H1 (cell line): ENCODE results near the gene SLC35E4. TPM values are rescaled to one million over a fixed set of nuclear protein-coding genes. Genes with fewer than 3 reads are reported as not detected.

Experiments used
- CTCF ChIA-PET: fragments of 300-600 bp; sonication (Branson Sonifier 250); formaldehyde crosslinking; loops from one replicate; lab custom pipeline; 2021; ENCODE audit not compliant: partially characterized antibody; lab: Charles Lee
- POLR2A ChIA-PET: fragments of 300-600 bp; sonication (Branson Sonifier 250); formaldehyde crosslinking; loops from one replicate; lab custom pipeline; 2021; ENCODE audit warnings: inconsistent platforms; ENCODE audit not compliant: partially characterized antibody; lab: Charles Lee
- DNase-seq, 2 experiments: peaks; one replicate each; pipeline versions ENCODE4 v3.0.0 to v3.0.0-alpha.2; 2010 to 2022; ENCODE audit warnings: low spot score in 2 of 2, low read depth in 1 of 2, mixed read lengths in 1 of 2
- FAIRE-seq: peaks from 2 replicates; lab custom pipeline; 2011; peaks lifted over from hg19 to GRCh38; lab: Jason Lieb, UNC
- H2AFZ ChIP-seq: 2 replicates; pipeline ENCODE4 v1.8.1; 2012; ENCODE audit warnings: low read length, inconsistent platforms
- H2AK5ac ChIP-seq: 2 replicates; pipeline ENCODE4 v1.6.1; 2013; ENCODE audit warnings: low read depth, low read length
- H2BK120ac ChIP-seq: replicated peaks from 2 replicates; pipeline ENCODE3; 2013; ENCODE audit warnings: low read depth, low read length, inconsistent platforms
- H2BK12ac ChIP-seq: 2 replicates; pipeline ENCODE4 v1.6.1; 2013; ENCODE audit warnings: low read depth, low read length
- H2BK15ac ChIP-seq: 2 replicates; pipeline ENCODE4 v1.6.1; 2013; ENCODE audit warnings: low read length
- H2BK20ac ChIP-seq: 2 replicates; pipeline ENCODE4 v1.6.1; 2013; ENCODE audit warnings: low read length
- H2BK5ac ChIP-seq: 2 replicates; pipeline ENCODE4 v1.6.1; 2013; ENCODE audit warnings: low read depth, low read length
- H3K14ac ChIP-seq: 2 replicates; pipeline ENCODE4 v1.6.1; 2013; ENCODE audit warnings: inconsistent platforms; ENCODE audit not compliant: insufficient read length
- H3K18ac ChIP-seq: 2 replicates; pipeline ENCODE4 v1.6.1; 2013; ENCODE audit warnings: low read length; ENCODE audit errors: extremely low read depth
- H3K23ac ChIP-seq: 2 replicates; pipeline ENCODE4 v1.6.1; 2013; ENCODE audit warnings: inconsistent platforms; ENCODE audit not compliant: insufficient read length
- H3K23me2 ChIP-seq: 2 replicates; pipeline ENCODE4 v1.6.1; 2013; ENCODE audit warnings: low read depth, low read length
- H3K27ac ChIP-seq: 2 replicates; pipeline ENCODE4 v1.6.1; 2011; ENCODE audit warnings: low read depth, low read length, inconsistent platforms
- H3K27me3 ChIP-seq, 4 experiments: replicated peaks in 1 of 4; 1 replicate in 1 of 4; 2 replicates in 3 of 4; pipeline versions ENCODE4 v1.6.1 to v1.8.1; 2011 to 2013; ENCODE audit warnings: low read length in 3 of 4, mild to moderate bottlenecking in 3 of 4, inconsistent platforms in 2 of 4, mixed read lengths in 2 of 4, moderate library complexity in 1 of 4; ENCODE audit not compliant: control insufficient read depth in 3 of 4, insufficient read depth in 3 of 4; ENCODE audit errors: extremely low read depth in 1 of 4
- H3K36me3 ChIP-seq, 4 experiments: 2 replicates each; pipeline versions ENCODE4 v1.6.1 to v1.8.1; 2011 to 2013; ENCODE audit warnings: mild to moderate bottlenecking in 4 of 4, low read length in 3 of 4, moderate library complexity in 2 of 4, control low read depth in 1 of 4, inconsistent platforms in 1 of 4; ENCODE audit not compliant: insufficient read depth in 4 of 4, control insufficient read depth in 2 of 4
- H3K4ac ChIP-seq: replicated peaks from 2 replicates; pipeline ENCODE3; 2013; ENCODE audit warnings: low read length, low read depth, mixed read lengths, inconsistent platforms; ENCODE audit not compliant: insufficient read length
- H3K4me1 ChIP-seq, 4 experiments: replicated peaks in 1 of 4; 1 replicate in 1 of 4; 2 replicates in 3 of 4; pipeline versions ENCODE4 v1.6.1 to v1.8.1; 2011 to 2013; ENCODE audit warnings: low read length in 3 of 4, inconsistent platforms in 2 of 4, mixed read lengths in 1 of 4; ENCODE audit not compliant: insufficient read depth in 4 of 4, control insufficient read depth in 3 of 4
- H3K4me2 ChIP-seq, 2 experiments: 2 replicates each; pipeline versions ENCODE4 v1.6.1 to v1.8.1; 2011 to 2013; ENCODE audit warnings: low read depth in 2 of 2, low read length in 2 of 2, control low read depth in 1 of 2, inconsistent platforms in 1 of 2, mild to moderate bottlenecking in 1 of 2; ENCODE audit not compliant: insufficient read depth in 1 of 2
- H3K4me3 ChIP-seq, 4 experiments: fragments of 200-600, 300-600 bp in 1 of 4; sonication (generic), shearing (Covaris generic), sonication (Bioruptor Twin) in 1 of 4; 2 replicates each; pipeline versions ENCODE4 v1.5.1 to v1.8.1; 2011 to 2016; ENCODE audit warnings: low read length in 4 of 4, low read depth in 3 of 4, control low read depth in 2 of 4, inconsistent platforms in 2 of 4, mild to moderate bottlenecking in 2 of 4, mixed read lengths in 1 of 4, moderate library complexity in 1 of 4; ENCODE audit not compliant: insufficient read depth in 2 of 4; ENCODE audit errors: extremely low read depth in 1 of 4
- H3K56ac ChIP-seq: replicated peaks from 2 replicates; pipeline ENCODE3; 2013; ENCODE audit warnings: low read depth, mild to moderate bottlenecking, mixed read lengths, low read length, inconsistent platforms; ENCODE audit not compliant: insufficient read length
- H3K79me1 ChIP-seq: 2 replicates; pipeline ENCODE4 v1.6.1; 2013; ENCODE audit warnings: low read depth, low read length, control low read depth
- H3K79me2 ChIP-seq, 2 experiments: 2 replicates each; pipeline versions ENCODE4 v1.6.1 to v1.8.1; 2012 to 2013; ENCODE audit warnings: low read length in 2 of 2, mild to moderate bottlenecking in 2 of 2, inconsistent platforms in 1 of 2; ENCODE audit not compliant: insufficient read depth in 2 of 2, control insufficient read depth in 1 of 2
- H3K9ac ChIP-seq, 4 experiments: replicated peaks in 1 of 4; 1 replicate in 1 of 4; 2 replicates in 3 of 4; pipeline versions ENCODE4 v1.6.1 to v1.8.1; 2011 to 2013; ENCODE audit warnings: low read depth in 3 of 4, low read length in 3 of 4, control low read depth in 2 of 4, mild to moderate bottlenecking in 2 of 4, moderate library complexity in 2 of 4, inconsistent platforms in 1 of 4; ENCODE audit errors: extremely low read depth in 1 of 4
- H3K9me3 ChIP-seq, 2 experiments: 2 replicates each; pipeline versions ENCODE4 v1.6.1 to v1.8.1; 2012 to 2013; ENCODE audit warnings: mild to moderate bottlenecking in 2 of 2, moderate library complexity in 2 of 2, control low read depth in 1 of 2, inconsistent platforms in 1 of 2, low read depth in 1 of 2, low read length in 1 of 2, mixed read lengths in 1 of 2; ENCODE audit not compliant: insufficient read depth in 2 of 2
- H4K20me1 ChIP-seq, 2 experiments: replicated peaks in 1 of 2; 2 replicates each; pipeline versions ENCODE3 to v1.8.1; 2011 to 2013; ENCODE audit warnings: inconsistent platforms in 2 of 2, low read length in 2 of 2, mild to moderate bottlenecking in 1 of 2; ENCODE audit not compliant: insufficient read depth in 2 of 2, control insufficient read depth in 1 of 2
- H4K5ac ChIP-seq: 2 replicates; pipeline ENCODE4 v1.6.1; 2013; ENCODE audit warnings: low read length, low read depth, mixed read lengths, inconsistent platforms; ENCODE audit not compliant: insufficient read length
- H4K8ac ChIP-seq: 2 replicates; pipeline ENCODE4 v1.8.0; 2013; ENCODE audit warnings: mild to moderate bottlenecking, moderate library complexity, low read length, inconsistent platforms; ENCODE audit not compliant: insufficient read depth; ENCODE audit errors: extremely low read depth
- H4K91ac ChIP-seq: replicated peaks from 2 replicates; pipeline ENCODE3; 2013; ENCODE audit warnings: low read length, mixed read lengths, inconsistent platforms; ENCODE audit not compliant: insufficient read length
- CHD2 ChIP-seq: IDR thresholded peaks from 2 replicates; pipeline ENCODE4 v1.6.1; 2012; ENCODE audit warnings: low read length, improper control_type of control experiment
- CREB1 ChIP-seq: IDR thresholded peaks from 2 replicates; pipeline ENCODE4 v1.6.1; 2012; ENCODE audit warnings: inconsistent platforms
- EZH2 ChIP-seq: fragments of 200-600 bp; sonication (generic); IDR thresholded peaks from 2 replicates; pipeline ENCODE4 v1.7.1; 2012; ENCODE audit warnings: low read depth, mild to moderate bottlenecking, moderate library complexity, low read length, inconsistent platforms; ENCODE audit not compliant: severe bottlenecking
- POLR2AphosphoS5 ChIP-seq: IDR thresholded peaks from 2 replicates; pipeline ENCODE4 v1.6.1; 2011; ENCODE audit warnings: low read depth, low read length
- SAP30 ChIP-seq: fragments of 300-600 bp; sonication (generic); IDR thresholded peaks from 2 replicates; pipeline ENCODE4 v1.7.1; 2012; ENCODE audit warnings: low read length, moderate library complexity, mild to moderate bottlenecking, inconsistent platforms; ENCODE audit not compliant: insufficient read depth, insufficient replicate concordance
- SIN3A ChIP-seq, 2 experiments: IDR thresholded peaks in 1 of 2; conservative IDR thresholded peaks in 1 of 2; 2 replicates each; pipeline ENCODE4 v1.6.1; 2011 to 2012; ENCODE audit warnings: low read length in 2 of 2, improper control_type of control experiment in 1 of 2, low read depth in 1 of 2, mild to moderate bottlenecking in 1 of 2
- SP4 ChIP-seq: IDR thresholded peaks from 2 replicates; pipeline ENCODE4 v1.6.1; 2012; ENCODE audit warnings: low read length, inconsistent platforms
- SUZ12 ChIP-seq: fragments of 200-600 bp; sonication (generic); IDR thresholded peaks from 2 replicates; pipeline ENCODE4 v1.6.1; 2012; ENCODE audit warnings: mild to moderate bottlenecking, inconsistent platforms, low read length, moderate library complexity, mixed read lengths
- WGBS, 2 experiments: shearing (Covaris generic) in 1 of 2; methylation state at CpG; one replicate each; pipeline versions ENCODE4 v1.1.6 to v1.1.7; 2013 to 2015; ENCODE audit warnings: low lambda C conversion rate in 2 of 2, mixed read lengths in 2 of 2, inconsistent platforms in 1 of 2, low coverage in 1 of 2, missing lambda C conversion rate in 1 of 2; ENCODE audit not compliant: insufficient replicate concordance in 2 of 2, insufficient coverage in 1 of 2, insufficient read length in 1 of 2; ENCODE audit errors: extremely low coverage in 1 of 2, missing lambda C conversion rate in 1 of 2; 5-methylcytosine and 5-hydroxymethylcytosine counted together
- polyA plus RNA-seq, 7 experiments: library from polyadenylated mRNA; depleted of rRNA in 3 of 7; stranded (reverse) in 5 of 7; unstranded in 2 of 7; fragments of >200 nt in 5 of 7; fragments of 200-250 nt in 2 of 7; gene quantifications; 1 replicate in 5 of 7; 2 replicates in 1 of 7; 4 replicates in 1 of 7; pipeline versions ENCODE4 v1.2.1 to v1.2.3, GENCODE V29; 2011 to 2013; ENCODE audit warnings: missing spikeins in 2 of 7, mixed read lengths in 2 of 7
- total RNA-seq: library from RNA; stranded (reverse); fragmentation: NEBNext Ultra II Directional; extraction: Animal tissue kit (Norgen Biotek cat#: 25700); gene quantifications from 2 replicates; pipeline ENCODE4 v1.2.1, GENCODE V29; 2021

SLC35E4 gene
- total and polyA plus RNA-seq, 2 of the 8 experiments (the other 6 are each of a cell fraction or from before 2014, with no cell fraction given): 5.1 to 5.6 TPM

DNA sequence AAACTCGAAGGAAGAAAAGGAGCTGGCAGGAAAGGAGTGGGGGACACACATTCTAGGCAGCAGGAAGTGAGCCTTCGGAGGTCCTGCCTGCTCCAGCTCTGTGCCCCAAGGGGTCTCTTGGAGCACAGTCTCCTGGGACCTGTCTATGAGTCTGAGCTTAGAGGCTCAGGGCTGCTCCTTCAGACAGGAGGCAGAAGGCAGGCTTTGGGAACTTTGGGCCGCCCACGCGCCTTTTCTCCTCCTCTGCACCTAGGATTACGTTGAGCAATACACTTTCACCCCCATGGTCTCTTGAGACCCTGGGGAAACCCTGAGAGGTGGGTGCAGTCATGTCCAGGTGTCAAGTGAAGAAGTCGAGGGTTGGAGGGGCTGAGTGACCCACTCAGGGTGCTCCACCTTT, 27.6 kb upstream of the SLC35E4 start:
- H2BK12ac ChIP-seq: peak overlapping the region; percentile 97; the same call in 1 of the 2 replicates
- CTCF ChIA-PET: interaction anchor here (0.5 to 7.0 kb wide), 14 partner anchors 10 to 274 kb away, joined by 3 to 52 read pairs (median 3); partner anchors contain the start of genes PES1 and SLC35E4
- peak overlapping the region; percentile 95 to 96 for H3K4me2 ChIP-seq
- H3K9ac ChIP-seq: peak overlapping the region in 1 of 4 experiments; percentile 57; a peak in 1 of 7 replicates
- peak overlapping the region; percentile 8 for H3K4ac ChIP-seq
- no peaks in the 10 kb centered on the region for H4K20me1 ChIP-seq
- H2BK20ac ChIP-seq: no peak overlapping the region
- 0 out of 2 replicates have a peak, but pooled peaks cover 2% of the 10 kb centered on the region for H3K79me1 ChIP-seq
- peak overlapping the region; percentile 24; the same call in 1 of the 2 replicates for H3K27ac ChIP-seq
- H3K36me3 ChIP-seq: peaks cover 8 to 26% (median 18%) of the 10 kb centered on the region in 4 experiments; a peak in 7 of 8 replicates
- peak overlapping the region in 3 of 4 experiments; percentile 8 to 73 (median 48); a peak in 5 of 8 replicates for H3K4me3 ChIP-seq
- POLR2A ChIA-PET: interaction anchor here (0.9 to 3.5 kb wide), 9 partner anchors 10 to 184 kb away, joined by 3 to 16 read pairs (median 4); partner anchors contain the start of genes PES1 and SLC35E4
- TF ChIP-seq POLR2AphosphoS5 (no peak), SIN3A (conservative IDR thresholded peaks at IDR 0.05 in 1 of 2, IDR thresholded peaks at IDR 0.05 in 1 of 2; ENCODE audit: low read depth in 1 of 2, low read length in 2 of 2) (no peak), SAP30 (no peak), CREB1 (no peak), SUZ12 (no peak), CHD2 (no peak), EZH2 (no peak), SP4 (no peak)
- H2AK5ac ChIP-seq: no peak overlapping the region; the same call in 1 of the 2 replicates
- FAIRE-seq (no peak), DNase-seq (no peak)
- no peak overlapping the region for H3K14ac ChIP-seq
- H3K23me2 ChIP-seq: peaks cover 9% of the 10 kb centered on the region; the same call in 1 of the 2 replicates
- no peak overlapping the region for H3K56ac ChIP-seq
- no peak overlapping the region for H4K8ac ChIP-seq
- no peak overlapping the region for H2AFZ ChIP-seq
- peaks cover 3 to 31% (median 12%) of the 10 kb centered on the region in 4 experiments for H3K4me1 ChIP-seq
- 93% methylated on average over 7 of the region's 7 CpGs; no CpG with 5 or more reads in 1 of the 2 experiments for WGBS, 2 experiments
- H2BK15ac ChIP-seq: no peak overlapping the region
- no peaks in the 10 kb centered on the region for H3K27me3 ChIP-seq
- no peak overlapping the region for H3K23ac ChIP-seq
- peak overlapping the region; percentile 19 for H2BK120ac ChIP-seq
- peak overlapping the region; percentile 97; the same call in 1 of the 2 replicates for H2BK5ac ChIP-seq
- peaks cover 0 to 15% of the 10 kb centered on the region in 2 experiments; a peak in 2 of 4 replicates for H3K79me2 ChIP-seq
- H3K9me3 ChIP-seq: no peaks in the 10 kb centered on the region
- H4K5ac ChIP-seq: no peak overlapping the region
- peak overlapping the region; percentile 22 for H4K91ac ChIP-seq
- peak overlapping the region; percentile 89 for H3K18ac ChIP-seq
